Smooth muscle cell of the brain vasculature (primary cell): ENCODE data around the gene SNHG17.
"Not testable (repeated sequence)": the region's sequence is repeated elsewhere in the genome, so short reads cannot be mapped to it uniquely, and the experiment has no call there.

Source experiments
- DNase-seq: peaks from one replicate; pipeline ENCODE4 v3.0.0-alpha.2; 2012; ENCODE audit warnings: low read depth, low spot score

The SNHG17 gene

DNA sequence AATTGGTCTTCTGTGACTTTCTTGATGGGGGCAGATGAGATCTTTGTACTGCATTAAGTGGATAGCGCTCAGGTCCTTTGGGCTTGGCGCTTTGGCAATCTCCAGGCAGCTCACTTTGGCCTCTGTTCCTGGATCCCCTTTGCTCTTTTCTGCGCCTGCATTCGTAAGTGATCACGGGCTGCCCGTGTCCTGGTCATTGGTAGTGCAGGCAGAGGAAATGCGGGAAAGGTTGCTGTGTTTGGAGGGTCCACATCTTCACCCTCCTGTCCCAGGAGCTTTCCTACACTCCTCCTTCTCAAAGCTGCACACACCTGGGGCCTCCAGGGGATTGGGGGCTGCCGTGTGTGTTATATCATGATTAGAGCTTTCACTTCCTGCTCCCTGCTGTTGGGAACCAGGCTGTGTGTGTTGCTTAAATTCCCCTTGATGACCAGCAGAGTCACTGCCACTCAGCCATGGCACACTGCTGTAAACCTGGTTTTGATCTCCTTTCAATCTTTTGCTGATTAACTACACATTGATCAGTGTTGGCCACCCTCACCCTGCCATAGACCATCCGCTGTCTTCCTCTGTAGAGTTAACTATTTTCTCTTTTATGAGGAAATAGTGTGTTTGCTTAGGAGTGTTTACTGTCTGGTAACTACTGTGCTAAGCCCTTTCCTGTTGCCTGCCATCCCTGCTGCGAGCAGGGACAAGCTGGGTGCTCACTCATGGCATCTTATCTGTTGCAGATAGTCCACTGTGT is 13.0 kb upstream of the SNHG17 start:
- DNase-seq, result no peak

DNA sequence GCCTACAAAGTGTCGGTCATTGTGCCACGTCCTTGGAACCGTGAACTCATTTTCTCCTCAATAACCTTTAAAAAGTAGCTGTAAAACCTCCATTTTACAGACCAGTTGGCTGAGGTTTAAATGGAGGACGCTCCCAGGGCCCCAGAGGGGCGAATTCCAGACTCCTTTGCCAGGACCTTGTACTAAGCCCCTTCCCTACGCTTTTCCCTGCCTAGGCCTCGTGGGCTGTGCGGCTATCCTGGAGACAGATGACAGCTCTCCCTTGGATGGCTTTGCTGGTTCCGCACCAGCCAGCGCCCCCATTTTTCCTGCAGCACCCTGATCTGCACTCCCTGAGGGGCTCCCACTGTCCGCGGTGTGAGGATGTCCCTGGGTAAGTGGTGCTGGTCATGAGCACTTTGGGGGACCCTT is 12.1 kb upstream of the SNHG17 start:
- no peak for DNase-seq

DNA sequence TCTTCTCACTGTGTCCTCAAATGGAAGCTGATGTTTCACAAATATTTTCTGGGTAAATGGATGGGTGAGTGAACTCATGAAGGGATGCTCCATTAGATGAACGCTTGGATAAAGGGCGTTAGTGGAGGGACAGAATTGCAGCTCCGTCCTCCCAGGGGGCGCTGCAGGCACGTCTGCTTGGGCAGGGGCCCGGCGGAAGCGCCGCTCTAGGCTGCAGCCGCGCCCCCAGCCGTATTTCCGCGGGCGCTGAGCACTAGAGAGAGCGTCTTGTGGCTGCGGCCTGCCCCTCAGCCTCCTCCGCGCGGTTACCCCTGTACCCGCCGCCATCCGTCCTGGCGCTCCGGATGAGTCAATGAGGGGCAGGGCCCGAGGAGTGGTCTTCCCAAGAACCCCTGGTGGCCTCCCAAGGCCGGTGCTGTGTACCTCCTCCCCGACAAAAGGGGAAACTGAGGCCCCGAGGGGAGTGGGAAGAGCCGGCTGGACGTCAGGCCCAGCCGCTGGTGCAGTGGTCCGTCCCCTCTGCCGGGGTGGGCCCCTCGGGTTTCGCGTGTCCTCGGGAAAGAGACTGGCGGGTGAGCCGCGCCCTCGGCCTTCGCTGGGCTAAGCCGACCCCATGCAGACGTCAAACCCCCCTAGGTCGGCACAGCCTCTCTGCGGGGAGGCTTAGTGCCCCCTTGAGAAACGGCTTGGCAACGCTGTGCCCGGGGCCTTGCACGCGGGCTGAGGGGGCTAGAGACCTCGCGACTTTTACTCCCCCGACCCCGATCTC is 11.5 kb upstream of the SNHG17 start:
- DNase-seq, result peak; percentile 85

- no peak for DNase-seq
Observed at GRCh38 chr20:38445901-38446425, 10.8 kb upstream of the SNHG17 start.

DNA sequence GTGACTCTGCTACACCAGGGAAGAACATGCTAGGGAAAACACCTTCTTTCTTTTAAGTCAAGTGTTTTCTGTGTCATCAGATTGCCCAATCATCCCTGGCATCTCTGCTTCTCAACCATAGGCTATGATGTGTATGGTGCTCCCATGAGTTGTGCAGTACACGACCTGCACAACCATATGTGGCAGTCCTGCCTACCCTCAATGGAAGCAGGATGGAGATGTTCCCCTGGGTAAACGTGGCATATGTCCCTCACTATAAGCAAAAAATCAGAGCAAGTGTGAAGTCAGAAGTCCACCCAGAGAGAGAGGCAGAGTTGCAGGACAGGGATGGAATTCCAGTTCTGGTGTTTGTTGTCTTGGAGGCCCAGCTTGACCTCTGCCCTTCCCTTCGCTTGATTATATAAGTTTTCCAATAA is 10.3 kb upstream of the SNHG17 start:
- DNase-seq, result no peak

- DNase-seq, result no peak
Observed at GRCh38 chr20:38441916-38442315, 6.8 kb upstream of the SNHG17 start.

- DNase-seq, result not testable (repeated sequence)
Observed at GRCh38 chr20:38441110-38441509, 6.0 kb upstream of the SNHG17 start.

GRCh38 chr20:38437796-38438195 is 2.7 kb upstream of the SNHG17 start:
- DNase-seq, result no peak

GRCh38 chr20:38435555-38435939 is 419 bp upstream of the SNHG17 start:
- DNase-seq, result peak; percentile 56

DNA sequence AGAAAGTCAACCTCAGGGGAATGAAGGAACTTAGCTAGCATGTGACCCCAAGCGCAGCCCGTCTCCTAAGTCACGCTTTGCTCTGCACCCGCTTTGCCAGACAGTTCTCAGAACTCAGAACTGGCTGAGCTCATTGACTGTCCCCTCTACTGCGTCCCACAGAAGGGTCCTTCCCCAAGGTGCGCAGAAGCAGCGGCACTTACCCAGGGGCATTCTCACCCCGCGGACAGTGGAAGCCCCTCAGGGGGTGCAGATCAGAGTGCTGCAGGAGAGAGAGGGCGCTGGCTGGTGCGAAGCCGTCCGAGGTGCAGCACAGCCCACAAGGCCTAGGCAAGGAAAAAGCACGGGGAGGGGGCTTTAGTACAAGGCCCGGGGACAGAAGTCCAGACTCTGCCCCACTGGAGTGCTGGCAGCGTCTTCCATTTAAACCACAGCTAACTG is 807 bp downstream of the SNHG17 start:
- DNase-seq, result no peak

DNA sequence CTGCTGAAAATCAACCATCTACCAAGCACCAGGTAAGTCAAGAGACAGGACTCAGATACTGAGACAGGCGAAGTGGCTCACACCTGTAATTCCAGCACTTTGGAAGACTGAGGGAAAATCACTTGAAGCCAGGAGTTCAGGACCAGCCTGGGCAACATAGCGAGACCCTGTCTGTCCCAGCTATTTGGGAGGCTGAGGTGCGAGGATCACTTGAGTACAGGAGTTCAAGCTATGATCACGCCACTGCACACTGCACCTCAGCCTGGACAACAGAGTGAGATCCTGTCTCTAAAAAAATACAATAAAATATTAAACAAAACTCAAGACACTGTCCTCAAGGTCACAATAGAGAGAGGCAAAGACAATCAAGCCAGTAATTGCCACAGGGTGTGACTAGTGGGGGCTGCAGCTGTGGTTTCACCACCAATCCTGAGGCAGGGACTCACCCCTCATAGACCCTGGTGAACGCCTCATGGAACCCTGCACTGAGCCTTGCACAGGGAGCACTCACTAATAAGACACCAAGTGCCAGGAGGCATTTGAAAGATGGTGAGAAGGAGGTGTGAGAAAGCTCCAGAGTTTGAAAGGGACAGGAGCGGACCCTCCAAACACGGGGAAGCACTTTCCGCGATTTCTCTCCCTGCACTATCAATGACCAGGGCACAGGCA is 1.7 kb downstream of the SNHG17 start:
- no peak for DNase-seq

GRCh38 chr20:38432870-38433269 is 2.3 kb downstream of the SNHG17 start:
- not testable (repeated sequence) for DNase-seq

- DNase-seq, result no peak
Observed at GRCh38 chr20:38432292-38432691, 2.8 kb downstream of the SNHG17 start.

- no peak for DNase-seq
Observed at GRCh38 chr20:38430679-38431325, 4.3 kb downstream of the SNHG17 start.

DNA sequence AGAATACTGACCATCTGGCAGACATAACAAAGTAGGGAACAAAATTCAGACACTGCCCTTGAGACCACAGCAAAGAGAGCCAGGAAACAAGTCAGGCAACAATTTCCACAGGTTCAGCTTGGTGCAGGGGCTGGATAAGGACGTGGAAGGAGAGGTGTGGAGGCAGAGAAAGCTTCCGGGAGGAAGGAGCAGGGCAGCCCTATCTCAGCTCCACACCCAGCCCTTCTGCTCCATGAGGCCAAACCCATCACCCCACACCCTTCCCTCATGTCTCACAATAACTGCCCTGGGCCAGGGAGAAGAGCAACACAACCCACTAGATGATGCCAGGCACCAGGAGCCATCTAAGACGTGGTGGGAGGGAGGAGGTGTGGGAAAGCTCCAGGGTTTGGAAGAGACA is 5.8 kb downstream of the SNHG17 start:
- no peak for DNase-seq

- DNase-seq, result no peak
Observed at GRCh38 chr20:38428800-38429199, 6.3 kb downstream of the SNHG17 start.

DNA sequence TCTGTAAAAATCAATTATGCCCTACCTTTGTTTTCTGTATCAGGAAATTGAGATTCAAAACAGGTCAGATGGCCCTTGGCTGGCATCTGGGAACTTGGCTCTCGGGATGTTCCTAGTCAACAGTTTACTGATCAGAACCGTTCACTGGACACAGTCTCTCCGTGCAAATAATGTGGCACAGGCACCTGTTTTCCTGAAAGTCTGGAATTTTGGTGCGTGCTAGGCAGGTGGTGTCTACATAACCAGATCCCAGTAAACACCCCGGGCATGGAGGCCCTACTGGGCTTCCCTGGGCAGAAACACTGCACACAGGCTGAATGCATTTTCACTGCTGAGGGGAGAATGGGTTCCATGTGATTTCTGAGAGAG is 7.5 kb downstream of the SNHG17 start:
- no peak for DNase-seq

GRCh38 chr20:38426006-38426897 is 8.9 kb downstream of the SNHG17 start:
- DNase-seq, result no peak

- DNase-seq, result no peak
Observed at GRCh38 chr20:38424401-38424800, 10.7 kb downstream of the SNHG17 start.

- no peak for DNase-seq
Observed at GRCh38 chr20:38423541-38423940, 11.6 kb downstream of the SNHG17 start.

DNA sequence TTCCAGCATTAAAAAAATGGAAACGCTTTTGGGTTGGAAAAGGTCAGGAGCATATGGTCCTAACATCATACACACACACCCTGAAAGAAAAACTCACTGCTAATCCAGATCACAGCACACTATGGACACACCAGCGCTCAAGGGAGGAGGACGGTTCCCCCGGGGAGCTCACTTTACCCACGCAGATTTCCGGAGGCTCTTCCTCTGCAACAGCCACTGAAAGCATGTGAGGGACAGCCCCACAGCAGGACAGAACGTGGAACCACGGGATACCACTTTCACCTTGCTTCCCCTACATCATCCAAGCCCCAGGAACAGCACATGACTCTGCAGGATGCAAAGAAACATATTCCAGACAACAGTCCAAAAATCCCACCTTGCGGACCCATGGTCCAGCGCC is 13.2 kb downstream of the SNHG17 start:
- DNase-seq, result no peak
